NCI-H2171 treated with DMSO at 0.1 percent for 48 hours (cell line): Measurements from ENCODE around the gene TFCP2.
"Not testable (repeated sequence)": the region's sequence is repeated elsewhere in the genome, so short reads cannot be mapped to it uniquely, and the experiment has no call there.

Source experiments
- DNase-seq: peaks from one replicate; lab custom pipeline; 2025; lab: John Stamatoyannopoulos, UW

TFCP2 gene

DNA sequence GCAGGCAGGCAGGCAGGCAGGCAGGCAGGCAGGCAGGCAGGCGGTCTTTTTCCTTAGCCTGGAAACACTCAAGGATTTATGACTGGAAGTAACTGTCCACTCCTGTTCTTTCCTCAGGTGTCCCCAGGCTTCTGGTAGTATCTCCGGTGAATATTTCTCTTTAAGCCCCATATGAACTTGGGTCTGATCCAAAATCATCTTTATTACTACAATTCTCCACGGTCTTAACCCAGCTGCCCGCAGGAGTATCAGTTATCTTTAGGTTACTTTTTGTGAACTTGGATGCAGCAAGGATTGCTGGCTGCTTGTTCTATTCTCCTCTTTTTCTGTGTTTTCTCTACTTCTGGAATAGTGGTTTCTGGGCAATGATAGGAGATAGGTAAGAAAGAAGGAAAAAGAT is 92.8 kb downstream of the TFCP2 start:
- DNase-seq = no peak

DNA sequence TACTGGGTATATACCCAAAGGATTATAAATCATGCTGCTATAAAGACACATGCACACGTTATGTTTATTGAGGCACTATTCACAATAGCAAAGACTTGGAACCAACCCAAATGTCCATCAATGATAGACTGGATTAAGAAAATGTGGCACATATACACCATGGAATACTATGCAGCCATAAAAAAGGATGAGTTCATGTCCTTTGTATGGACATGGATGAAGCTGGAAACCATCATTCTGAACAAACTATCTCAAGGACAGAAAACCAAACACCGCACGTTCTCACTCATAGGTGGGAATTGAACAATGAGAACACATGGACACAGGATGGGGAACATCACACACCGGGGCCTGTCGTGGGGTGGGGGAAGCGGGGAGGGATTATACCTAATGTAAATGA is 94.1 kb downstream of the TFCP2 start:
- not testable (repeated sequence) for DNase-seq

DNA sequence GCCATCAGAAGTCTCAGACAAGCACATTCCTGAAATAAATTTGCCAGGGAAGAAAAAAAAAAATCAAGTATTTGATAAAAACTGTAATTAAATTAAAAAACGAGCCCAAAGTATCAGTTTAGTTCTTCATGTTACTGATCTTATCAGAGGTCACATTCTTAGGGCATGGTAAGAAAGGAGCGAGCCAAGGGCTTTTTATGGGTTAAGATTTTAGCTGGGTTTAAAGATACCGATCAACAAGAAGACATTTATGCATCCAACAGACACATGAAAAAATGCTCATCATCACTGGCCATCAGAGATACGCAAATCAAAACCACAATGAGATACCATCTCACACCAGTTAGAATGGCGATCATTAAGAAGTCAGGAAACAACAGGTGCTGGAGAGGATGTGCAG is 94.6 kb downstream of the TFCP2 start:
- DNase-seq = not testable (repeated sequence)

DNA sequence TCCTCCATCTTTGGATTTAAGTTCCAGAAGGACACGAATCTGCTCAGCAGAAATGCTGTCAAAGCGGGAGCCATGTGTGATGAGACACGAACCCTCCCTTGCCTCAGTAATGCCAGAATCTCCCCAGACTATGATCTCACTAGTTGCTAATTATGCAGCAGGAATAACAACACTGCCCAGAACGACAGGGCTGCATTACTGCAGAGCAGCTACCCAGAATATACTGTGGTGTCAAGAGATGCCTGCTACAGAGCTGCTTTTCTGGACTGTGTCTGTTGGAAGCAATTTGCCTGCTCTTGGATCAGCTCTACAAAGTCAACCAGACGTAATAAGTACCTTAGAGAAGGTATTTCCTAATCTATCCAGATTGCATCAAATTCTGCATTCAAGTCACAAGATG is 95.0 kb downstream of the TFCP2 start:
- no peak for DNase-seq

DNA sequence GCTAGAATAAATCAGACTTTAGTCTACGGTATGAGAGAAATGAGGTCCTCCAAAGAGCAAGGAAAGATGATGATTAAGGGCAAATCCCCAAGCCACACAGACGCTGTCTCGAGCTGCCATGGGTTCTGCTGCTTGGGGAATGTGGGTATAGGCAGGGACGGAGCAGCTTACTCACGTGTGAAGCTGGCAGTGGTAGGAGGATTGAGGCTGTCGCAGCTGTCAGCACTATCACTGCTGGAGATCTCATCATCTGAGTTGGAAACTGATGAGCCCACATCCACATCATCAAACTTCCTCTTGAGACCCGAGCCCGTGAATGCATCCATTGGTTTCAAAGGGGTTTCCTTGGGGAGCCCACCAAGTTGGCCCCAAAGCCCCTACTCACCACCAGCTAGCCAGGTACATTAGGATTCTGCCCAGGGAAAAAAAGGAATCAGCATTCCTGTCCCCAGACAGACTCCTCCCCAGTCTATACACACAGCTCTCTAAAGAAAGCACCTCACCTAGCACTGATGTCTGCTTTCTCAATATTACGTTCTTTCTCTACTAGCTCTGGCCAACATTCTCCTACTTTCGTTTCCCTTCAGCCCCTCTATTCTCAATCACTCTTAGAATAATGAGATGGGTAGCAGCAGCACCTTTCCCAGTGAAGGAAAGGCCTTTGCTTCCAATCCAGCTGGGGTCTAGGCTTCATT is 96.6 kb downstream of the TFCP2 start:
- DNase-seq = no peak

DNA sequence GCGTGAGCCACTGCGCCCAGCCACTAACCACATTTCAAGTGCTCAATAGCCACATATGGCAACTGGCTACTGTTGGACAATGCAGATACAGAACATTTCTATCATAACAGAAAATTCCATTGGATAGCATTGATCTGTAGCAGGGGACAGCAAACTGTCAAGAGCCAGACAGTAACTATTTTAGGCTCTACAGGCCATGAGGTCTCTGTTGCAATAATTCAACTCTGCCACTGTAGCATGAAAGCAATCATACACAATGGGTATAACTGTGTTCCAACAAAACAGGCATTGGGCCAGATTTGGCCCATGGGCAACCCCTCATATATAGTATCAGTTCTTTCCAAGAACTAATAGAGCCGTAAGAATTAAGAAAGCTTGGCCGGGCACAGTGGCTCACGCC is 97.5 kb downstream of the TFCP2 start:
- no peak for DNase-seq

DNA sequence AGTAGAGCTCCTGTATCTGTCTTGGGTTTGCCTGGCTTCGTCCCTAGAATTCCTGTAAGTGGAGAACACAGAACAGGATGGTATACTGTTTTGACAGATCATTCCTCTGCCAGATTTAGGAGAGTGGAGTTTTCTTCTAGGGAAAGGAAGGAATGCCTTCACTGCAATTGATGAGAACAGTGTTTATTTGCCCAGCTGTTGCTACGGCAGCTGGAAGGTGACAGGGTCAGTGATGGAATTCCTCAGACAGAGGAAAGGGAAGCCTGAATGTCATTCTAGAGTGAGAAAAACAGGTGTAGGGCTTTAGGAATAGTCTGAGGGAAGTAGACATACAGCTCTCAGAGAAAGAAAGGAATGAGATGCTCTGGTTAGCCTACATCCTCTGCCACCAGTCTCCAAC is 101.3 kb downstream of the TFCP2 start:
- DNase-seq = no peak

DNA sequence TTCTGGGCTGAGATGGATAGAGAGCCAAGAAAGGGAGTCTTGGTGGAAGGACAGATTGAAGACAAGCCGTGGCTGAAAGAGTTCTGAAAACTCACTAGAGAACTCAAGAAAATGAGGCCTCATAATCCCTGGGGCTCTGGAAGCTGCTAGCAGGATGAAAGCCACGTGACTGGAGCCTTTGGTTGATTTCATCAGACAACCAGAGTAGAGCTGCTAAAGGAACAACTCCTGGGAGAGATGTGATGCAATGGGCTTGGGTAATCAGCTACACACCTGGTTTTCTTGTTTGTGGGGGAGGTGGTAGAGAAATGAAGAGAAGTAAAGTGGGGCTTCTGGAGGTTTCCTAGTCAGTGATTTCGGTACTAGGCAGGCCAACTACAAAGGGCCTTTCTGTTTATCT is 102.9 kb downstream of the TFCP2 start:
- DNase-seq = peak; percentile 14

DNA sequence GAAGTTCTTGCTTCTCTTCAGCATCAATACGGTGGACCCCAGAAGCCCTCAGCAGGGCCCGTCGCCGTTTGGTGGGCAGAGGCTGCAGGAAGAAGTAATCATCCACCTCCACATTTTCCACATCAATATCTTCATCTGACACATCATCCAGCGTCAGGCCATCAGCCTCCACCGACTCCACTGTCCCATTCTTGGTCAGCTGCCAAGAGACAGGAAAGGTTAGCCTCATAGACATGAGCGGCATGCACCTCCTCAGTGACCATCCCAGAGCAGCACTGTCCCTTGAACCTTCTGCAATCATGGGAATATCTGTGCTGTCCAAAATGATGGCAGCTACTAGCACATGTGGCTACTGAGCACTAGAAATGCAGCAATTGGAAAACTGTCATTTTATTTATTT is 105.2 kb downstream of the TFCP2 start:
- DNase-seq = no peak

DNA sequence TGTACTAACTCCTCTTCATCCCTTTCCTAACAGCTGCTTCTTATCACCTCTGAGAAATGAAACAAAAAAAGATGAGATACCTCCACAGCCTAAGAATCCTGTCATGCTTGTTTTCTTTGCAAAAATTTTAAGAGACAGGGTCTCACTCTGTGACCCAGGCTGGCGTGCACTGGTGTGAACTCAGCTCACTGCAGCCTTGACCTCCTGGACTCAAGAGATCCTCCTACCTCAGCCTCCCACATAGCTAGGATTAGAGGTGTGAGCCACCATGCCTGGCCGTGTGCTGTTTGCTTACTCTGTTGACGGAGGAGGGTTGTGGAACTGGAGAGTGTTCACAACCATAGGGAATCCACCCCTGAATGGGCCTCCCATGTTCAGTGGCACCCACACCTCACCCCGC is 105.7 kb downstream of the TFCP2 start:
- DNase-seq = no peak

DNA sequence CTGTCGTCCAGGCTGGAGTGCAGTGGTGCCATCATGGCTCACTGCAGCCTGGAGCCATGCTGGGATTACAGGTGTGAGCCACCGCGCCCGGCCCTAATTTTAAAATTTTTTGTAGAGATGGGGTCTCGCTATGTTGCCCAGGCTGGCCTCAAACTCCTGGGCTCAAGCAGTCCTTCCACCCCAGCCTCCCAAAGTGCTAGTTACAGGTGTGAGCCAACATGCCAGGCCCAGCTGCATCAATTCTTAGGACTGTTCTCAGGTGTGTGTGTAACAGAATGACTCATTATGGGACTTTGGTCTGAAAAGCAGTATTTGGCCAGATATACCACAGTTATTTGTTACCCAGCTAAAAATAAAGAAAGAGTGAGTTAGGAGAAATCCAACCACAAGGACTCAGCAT is 107.4 kb downstream of the TFCP2 start:
- DNase-seq = no peak

DNA sequence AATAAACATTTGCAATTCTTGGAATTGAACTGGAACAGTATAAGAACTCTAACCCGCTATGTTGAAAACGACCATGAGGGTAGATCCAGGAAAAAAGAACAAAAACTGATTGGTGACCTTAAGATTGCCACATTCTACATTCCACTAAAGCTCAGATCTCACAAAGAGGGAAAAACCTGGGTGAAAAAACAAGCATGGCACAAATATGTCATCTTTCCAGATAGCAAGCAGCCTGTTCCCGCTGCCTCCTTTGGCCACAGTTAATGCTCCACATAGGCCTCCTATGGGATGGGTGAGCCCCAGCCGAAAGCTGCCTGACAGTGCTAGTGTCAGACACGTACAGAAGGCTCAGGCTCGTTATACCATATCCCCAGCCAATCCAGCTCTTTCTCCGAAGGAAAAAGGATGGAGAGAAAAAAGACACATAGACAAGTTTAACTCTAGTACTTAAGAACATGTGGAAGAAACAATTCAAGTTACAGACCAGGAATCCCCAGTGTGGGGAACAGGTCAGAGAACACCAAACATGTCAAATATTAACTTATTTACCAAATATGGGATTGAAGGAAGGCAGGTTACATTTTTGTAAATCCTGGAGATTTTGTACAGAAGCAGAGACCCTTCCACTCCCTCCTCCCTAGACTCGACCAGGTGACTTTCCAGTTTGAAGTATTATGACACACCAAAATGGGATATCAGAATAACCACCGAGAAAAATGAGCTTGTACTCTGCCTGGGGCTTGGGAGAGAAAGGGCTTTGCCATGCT is 110.1 kb downstream of the TFCP2 start:
- DNase-seq = no peak

DNA sequence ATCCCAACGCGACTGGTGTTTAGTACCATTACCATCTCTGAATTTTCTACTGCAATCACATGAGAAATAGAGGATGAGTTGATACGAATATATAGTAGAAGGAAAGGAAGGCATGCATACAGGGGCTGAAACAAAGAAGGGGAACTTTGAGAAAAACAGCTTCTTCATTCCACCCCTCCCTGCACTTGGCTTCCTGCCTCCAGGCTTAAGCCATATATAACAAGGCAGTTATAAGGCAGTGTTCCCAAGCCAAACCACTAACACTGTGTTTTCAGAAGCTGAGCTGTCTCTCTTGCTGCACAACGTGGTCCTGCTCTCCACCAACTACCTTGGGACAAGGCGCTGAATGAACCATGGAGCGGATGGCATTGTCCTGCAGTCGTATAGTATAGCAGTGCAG is 113.8 kb downstream of the TFCP2 start:
- no peak for DNase-seq

DNA sequence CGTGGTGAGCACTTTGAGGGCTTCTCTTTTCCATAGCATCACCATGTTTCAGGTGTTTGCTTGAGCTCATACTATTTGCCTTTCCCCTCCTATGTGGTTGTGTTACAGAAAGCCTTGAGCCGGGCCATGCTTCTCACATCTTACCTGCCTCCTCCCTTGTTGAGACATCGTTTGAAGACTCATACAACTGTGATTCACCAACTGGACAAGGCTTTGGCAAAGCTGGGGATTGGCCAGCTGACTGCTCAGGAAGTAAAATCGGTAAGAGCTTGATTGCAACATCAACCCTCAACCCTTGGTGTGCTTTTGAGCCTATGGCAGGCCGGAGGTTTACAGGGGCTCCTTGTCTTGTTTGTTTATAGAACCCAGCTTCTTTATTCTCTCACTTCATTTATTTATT is 116.7 kb downstream of the TFCP2 start:
- DNase-seq = no peak

DNA sequence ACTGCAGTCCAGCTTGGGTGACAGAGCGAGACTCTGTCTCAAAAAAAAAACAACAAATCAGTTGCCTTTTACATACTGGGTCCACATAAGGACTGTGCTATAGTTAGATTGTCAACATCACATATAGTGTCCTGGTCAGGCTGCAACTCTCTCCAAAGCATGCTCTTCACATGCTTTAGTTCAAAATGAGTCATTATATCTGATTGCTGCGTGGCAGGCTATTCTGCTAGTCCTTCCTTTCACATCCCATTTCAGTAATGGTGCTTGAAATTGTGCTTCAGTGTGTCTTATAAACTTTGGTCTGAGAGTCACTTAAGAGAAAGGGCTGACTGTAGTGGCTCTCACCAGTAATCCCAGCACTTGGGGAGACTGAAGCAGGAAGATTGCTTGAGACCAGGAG is 117.9 kb downstream of the TFCP2 start:
- DNase-seq = no peak

DNA sequence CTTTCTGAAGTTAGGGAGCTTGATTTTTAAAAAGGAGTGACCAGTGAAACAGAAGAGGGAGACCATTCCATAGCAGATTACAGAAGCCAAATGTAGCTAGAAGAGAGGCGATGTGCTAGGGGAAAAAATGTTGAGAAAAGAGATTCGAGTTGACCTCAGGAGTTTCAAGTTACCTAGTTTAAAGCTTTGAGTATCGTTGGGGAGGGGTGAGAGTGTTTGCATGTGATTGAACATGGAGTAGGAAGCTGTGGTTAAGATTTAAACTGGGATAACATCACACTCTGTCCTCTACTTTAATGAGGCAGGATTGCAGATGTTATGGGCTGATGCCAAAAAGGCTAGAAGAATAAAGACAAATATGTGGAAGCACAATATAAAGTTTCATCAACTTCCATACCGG is 121.1 kb downstream of the TFCP2 start:
- no peak for DNase-seq

DNA sequence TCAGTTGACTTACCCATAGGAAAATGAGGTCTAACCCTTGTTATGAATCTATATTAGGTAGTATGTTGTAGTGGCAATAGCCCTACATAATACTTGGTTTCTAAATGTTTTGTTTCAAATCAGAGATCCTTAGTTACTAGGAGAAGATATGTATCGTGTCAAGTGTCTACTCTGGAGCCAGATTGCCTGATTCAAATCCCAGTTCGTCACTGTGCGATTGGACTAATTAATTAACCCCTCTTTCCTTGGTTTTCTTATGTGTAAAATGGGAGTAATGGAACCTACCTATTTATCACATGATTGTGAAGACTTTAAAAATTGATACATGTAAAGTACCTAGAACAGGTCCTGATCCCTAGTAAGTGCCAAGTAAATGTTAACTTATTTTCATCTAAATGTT is 123.4 kb downstream of the TFCP2 start:
- DNase-seq = no peak

DNA sequence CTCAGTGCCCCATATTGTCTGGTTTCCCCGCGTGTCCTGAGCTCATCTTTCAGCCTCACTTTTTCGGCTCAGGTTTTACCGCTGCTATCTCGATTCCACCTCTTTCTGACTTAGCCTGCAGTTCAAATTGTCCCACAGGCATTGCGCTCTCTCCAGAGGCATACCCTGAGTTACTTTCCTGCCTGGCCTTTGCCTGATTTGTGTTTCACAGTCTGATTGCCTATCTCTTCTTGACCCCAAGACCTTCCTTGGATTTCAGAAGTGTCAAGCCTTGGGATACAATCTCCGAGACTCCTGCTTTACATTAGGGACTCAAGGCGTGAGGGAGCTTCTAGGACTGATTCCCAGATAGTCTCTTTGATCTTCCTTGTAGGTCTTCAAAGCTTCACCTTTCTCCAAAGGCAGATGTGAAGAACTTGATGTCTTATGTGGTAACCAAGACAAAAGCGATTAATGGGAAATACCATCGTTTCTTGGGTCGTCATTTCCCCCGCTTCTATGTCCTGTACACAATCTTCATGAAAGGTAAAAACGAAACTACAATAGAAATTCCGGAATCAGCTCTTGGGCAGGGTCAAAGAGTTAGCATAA is 124.2 kb downstream of the TFCP2 start:
- DNase-seq = no peak

DNA sequence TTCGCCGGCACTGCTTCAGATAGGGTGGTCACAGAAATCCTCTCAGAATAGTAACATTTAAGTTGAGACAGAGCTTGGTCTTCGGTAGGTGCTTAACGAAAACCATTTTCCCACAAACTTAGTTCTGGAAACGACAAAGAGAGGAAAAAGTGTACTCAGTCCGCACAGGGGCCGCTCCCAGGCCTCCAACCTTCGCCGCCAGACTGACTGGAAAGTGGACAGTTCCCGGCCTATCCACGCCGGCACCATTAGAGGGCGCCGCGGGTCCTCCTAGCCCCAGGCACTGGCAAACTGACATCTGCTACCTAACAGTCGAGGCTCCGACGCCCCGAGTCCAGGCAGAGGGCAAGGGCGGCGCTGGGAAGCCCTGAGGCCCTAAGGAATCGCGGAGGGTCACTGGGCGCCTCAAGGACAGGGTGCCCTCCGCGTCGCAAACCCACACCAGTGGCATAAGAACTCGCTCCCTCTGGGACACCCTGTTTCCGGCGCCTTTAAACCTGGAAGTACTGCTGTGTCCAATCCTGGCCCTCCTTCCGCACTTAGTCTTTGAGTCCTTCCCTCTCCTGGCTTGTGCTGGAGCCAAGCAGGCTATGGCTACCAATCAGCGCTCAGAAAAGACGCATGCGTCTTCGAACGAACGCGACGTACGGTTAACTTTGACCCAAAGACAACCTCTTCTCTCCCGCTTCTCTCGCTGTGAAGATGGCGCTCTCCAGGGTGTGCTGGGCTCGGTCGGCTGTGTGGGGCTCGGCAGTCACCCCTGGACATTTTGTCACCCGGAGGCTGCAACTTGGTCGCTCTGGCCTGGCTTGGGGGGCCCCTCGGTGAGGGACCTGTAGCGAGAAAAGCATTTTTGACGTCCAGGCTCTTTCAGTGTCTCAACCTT is 125.0 kb downstream of the TFCP2 start, which contains the start of gene LETMD1:
LETMD1 (plus strand) TSS at position 673 of the 886 bp plus-strand sequence; CDS start at position 703, 30 bp downstream.
- DNase-seq = peak; percentile 99
